Left ventricle myocardium inferior (tissue), 1 donor: ENCODE data around the gene CCDC174. TPM values are rescaled to one million over a fixed set of nuclear protein-coding genes. Genes with fewer than 3 reads are reported as not detected.

Experiments used
- DNase-seq: peaks from one replicate; pipeline ENCODE4 v3.0.0-alpha.2; 2020
- H3K27ac ChIP-seq: fragments of 200-600 bp; replicated peaks from 2 replicates; pipeline ENCODE4 v1.8.0; 2021
- H3K27me3 ChIP-seq: fragments of 200-600 bp; 2 replicates; pipeline ENCODE4 v1.8.0; 2021; ENCODE audit warnings: low read depth
- H3K36me3 ChIP-seq: fragments of 200-600 bp; 2 replicates; pipeline ENCODE4 v1.8.0; 2021
- H3K4me1 ChIP-seq: fragments of 200-600 bp; 2 replicates; pipeline ENCODE4 v1.8.0; 2021
- H3K4me3 ChIP-seq: fragments of 200-600 bp; 2 replicates; pipeline ENCODE4 v1.8.0; 2021; ENCODE audit warnings: mild to moderate bottlenecking, moderate library complexity
- H3K9me3 ChIP-seq: fragments of 200-600 bp; replicated peaks from 2 replicates; pipeline ENCODE4 v1.8.0; 2021
- intact Hi-C: fragments of 100-400 bp; cut with micrococcal nuclease; formaldehyde crosslinking; loops from one replicate; pipeline ENCODE4 v1.11.0; 2022
- total RNA-seq: library from RNA; stranded (reverse); fragmentation: NEBNext Ultra II Directional; extraction: Animal tissue kit (Norgen Biotek cat#: 25700); gene quantifications from one replicate; pipeline ENCODE4 v1.2.1, GENCODE V29; 2021
- TF ChIP-seq, protein P1 (sequence below): fragments of 200-600 bp; IDR thresholded peaks from 2 replicates; pipeline ENCODE4 v1.8.0; 2021; ENCODE audit warnings: antibody characterized with exemption, mild to moderate bottlenecking, borderline replicate concordance
- donor health status: DM: no; HTN: yes; CAD: no; lungs with severe emphysema.

CCDC174 gene
- total RNA-seq, 1 donor from 2014 or later, result 11.9 TPM

DNA sequence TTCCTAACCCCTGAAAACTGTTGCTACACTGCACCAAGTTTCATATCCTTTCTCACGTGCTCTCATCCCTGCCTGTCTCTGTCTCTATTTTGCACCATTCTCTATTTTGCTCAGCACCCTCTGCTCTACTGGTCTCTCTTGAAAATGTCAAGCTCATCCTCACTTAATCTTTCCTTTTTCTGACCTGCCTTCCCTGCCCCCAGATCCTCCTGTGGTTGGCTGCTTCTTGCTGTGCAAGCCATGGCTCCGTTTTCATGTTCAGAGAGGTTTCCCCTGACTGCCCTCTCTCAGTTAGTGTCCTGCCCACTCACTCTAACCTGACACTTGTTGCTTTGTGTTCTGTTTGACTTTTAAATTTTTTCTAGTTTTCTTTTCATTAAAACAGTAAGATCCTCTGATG, 6.0 kb downstream of the CCDC174 start:
- intact Hi-C loops, result no loop called here
- TF ChIP-seq, protein P1, sequence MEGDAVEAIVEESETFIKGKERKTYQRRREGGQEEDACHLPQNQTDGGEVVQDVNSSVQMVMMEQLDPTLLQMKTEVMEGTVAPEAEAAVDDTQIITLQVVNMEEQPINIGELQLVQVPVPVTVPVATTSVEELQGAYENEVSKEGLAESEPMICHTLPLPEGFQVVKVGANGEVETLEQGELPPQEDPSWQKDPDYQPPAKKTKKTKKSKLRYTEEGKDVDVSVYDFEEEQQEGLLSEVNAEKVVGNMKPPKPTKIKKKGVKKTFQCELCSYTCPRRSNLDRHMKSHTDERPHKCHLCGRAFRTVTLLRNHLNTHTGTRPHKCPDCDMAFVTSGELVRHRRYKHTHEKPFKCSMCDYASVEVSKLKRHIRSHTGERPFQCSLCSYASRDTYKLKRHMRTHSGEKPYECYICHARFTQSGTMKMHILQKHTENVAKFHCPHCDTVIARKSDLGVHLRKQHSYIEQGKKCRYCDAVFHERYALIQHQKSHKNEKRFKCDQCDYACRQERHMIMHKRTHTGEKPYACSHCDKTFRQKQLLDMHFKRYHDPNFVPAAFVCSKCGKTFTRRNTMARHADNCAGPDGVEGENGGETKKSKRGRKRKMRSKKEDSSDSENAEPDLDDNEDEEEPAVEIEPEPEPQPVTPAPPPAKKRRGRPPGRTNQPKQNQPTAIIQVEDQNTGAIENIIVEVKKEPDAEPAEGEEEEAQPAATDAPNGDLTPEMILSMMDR, result no peak
- DNase-seq, result no peak
- Histone ChIP-seq H3K27ac (no peak overlapping the region), H3K9me3 (no peaks in the 10 kb centered on the region), H3K36me3 (peaks cover 83% of the 10 kb centered on the region), H3K4me3 (no peak overlapping the region), H3K27me3 (no peaks in the 10 kb centered on the region), H3K4me1 (peaks cover 25% of the 10 kb centered on the region)

DNA sequence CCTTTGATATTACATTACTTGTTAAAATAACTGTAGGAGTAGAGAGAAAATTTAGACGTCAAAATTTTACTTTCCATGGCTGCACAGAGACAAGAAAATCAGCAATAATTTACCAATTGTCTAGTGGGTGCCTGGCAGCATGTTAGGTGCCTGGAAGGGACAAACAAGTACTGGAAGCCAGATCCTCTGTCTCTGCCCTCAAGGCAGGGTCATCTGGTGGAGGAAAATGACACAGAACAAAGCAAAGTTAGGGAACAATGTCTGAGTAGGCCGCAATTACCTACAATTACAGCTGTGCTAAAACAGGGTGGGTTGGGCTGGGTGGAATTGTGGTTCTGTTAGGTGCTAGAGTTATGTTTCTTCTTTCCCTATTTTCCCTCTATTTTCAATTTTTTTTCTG, 7.4 kb downstream of the CCDC174 start:
- H3K9me3 ChIP-seq, result no peaks in the 10 kb centered on the region
- H3K4me1 ChIP-seq, result peaks cover 11% of the 10 kb centered on the region
- intact Hi-C loops, result no loop called here
- peaks cover 97% of the 10 kb centered on the region for H3K36me3 ChIP-seq
- no peak for DNase-seq
- H3K27me3 ChIP-seq, result no peaks in the 10 kb centered on the region
- TF ChIP-seq, protein P1, result no peak
- no peak overlapping the region for H3K4me3 ChIP-seq
- H3K27ac ChIP-seq, result no peak overlapping the region

DNA sequence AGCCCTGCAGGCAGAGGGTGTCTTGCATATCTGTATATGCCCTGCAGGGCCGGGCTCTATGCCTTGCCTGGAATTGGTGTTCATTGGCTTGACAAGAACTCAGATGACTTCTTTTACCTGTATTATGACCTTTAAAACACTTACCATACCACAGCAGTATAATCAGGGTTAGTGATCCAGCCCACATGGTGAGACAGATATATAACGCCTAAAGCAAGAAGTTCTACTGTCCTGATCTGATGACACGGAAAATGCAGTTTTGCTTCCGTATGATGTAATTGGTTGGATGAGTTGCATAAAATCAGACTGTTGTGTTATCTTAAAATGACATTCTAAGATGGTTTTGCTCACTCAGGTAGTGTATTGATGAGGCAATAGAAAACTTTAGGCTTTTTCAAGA, 9.4 kb downstream of the CCDC174 start:
- peaks cover 100% of the 10 kb centered on the region for H3K36me3 ChIP-seq
- DNase-seq, result no peak
- intact Hi-C loops, result no loop called here
- H3K27me3 ChIP-seq, result no peaks in the 10 kb centered on the region
- H3K27ac ChIP-seq, result no peak overlapping the region
- H3K9me3 ChIP-seq, result no peaks in the 10 kb centered on the region
- no peaks in the 10 kb centered on the region for H3K4me1 ChIP-seq
- H3K4me3 ChIP-seq, result no peak overlapping the region
- TF ChIP-seq, protein P1, result no peak

DNA sequence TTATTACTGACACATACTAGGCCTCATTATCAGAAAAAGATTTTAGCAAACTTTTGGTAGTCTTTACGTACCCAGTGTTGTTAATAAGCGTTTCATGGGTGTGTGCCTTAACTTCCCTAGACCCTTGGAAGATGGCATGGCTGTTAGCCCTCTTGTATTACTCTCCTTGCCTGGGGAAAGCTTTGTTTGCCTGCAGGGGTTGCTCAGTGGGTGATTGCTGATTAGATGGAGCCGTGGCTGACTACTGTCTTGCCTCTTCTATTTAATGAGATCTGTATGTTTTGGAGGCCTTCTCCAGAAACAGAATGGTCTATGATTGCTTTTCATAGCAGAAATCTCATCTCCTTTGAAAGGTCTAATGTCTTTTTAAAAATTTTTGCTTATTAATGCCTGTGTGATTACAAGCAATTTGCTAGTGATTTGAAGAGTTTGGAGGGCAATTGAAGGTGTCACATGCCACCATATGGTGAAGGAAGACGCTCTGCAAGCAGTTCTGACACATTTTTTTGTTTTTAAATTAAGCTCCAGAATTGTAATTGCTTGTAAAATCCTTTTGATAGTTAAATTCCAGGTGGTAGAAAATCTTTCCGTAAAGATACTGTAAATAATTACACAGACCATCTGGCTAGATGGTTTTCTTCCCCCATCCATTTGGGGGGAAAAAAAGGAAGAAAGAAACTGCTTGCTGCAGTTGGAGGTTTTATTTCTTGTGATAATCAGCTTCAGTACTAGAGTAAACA, 12.0 kb downstream of the CCDC174 start:
- intact Hi-C loops, result no loop called here
- H3K9me3 ChIP-seq, result no peaks in the 10 kb centered on the region
- peaks cover 100% of the 10 kb centered on the region for H3K36me3 ChIP-seq
- no peak overlapping the region for H3K27ac ChIP-seq
- H3K4me3 ChIP-seq, result no peak overlapping the region
- no peaks in the 10 kb centered on the region for H3K27me3 ChIP-seq
- DNase-seq, result no peak
- TF ChIP-seq, protein P1, result no peak
- H3K4me1 ChIP-seq, result no peaks in the 10 kb centered on the region

DNA sequence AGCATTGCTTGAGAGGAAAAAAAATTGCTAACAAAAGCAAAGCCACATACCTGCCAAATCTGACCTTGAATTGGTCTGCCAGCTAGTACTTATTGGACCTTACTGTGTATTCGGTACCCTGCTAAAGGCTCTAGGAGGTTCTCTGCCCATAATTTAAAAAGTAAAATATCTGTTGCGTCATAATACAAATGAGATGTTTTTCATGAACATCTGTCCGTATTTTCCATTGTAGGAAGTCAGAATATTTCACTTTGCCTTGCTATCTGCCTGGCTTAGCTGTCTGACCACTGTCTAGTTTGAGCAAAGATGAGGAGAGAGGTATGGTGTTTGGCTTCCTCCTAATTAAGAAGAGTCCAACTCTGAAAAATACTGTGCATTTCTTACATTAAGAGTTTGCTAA, 12.6 kb downstream of the CCDC174 start:
- intact Hi-C loops, result no loop called here

More for the DNA sequence above, 12.6 kb downstream of the CCDC174 start:
- TF ChIP-seq, protein P1, result no peak
- Histone ChIP-seq H3K27ac (no peak overlapping the region), H3K4me3 (no peak overlapping the region), H3K9me3 (no peaks in the 10 kb centered on the region), H3K36me3 (peaks cover 100% of the 10 kb centered on the region), H3K27me3 (no peaks in the 10 kb centered on the region), H3K4me1 (no peaks in the 10 kb centered on the region)
- no peak for DNase-seq
